Fibroblast of lung (primary cell): ENCODE measurements around the gene C2orf49. TPM values are rescaled to one million over a fixed set of nuclear protein-coding genes. Genes with fewer than 3 reads are reported as not detected.

Experiments
- DNase-seq, 2 donors: peaks; one replicate each; pipeline versions ENCODE4 v3.0.0 to v3.0.0-alpha.2; 2010; ENCODE audit warnings: low read depth in 2 of 2
- H2AFZ ChIP-seq: 2 replicates; pipeline ENCODE4 v1.5.1; 2012; ENCODE audit warnings: low read length, control low read depth, inconsistent platforms
- H3K27ac ChIP-seq: 2 replicates; pipeline ENCODE4 v1.5.1; 2011; ENCODE audit warnings: low read length, control low read depth; ENCODE audit not compliant: insufficient read depth
- H3K27me3 ChIP-seq: 2 replicates; pipeline ENCODE4 v1.5.1; 2011; ENCODE audit warnings: mild to moderate bottlenecking, low read length; ENCODE audit not compliant: control insufficient read depth, insufficient read depth
- H3K36me3 ChIP-seq: 2 replicates; pipeline ENCODE4 v1.5.1; 2011; ENCODE audit warnings: low read length; ENCODE audit not compliant: control insufficient read depth, insufficient read depth
- H3K4me1 ChIP-seq: 2 replicates; pipeline ENCODE4 v1.5.1; 2011; ENCODE audit warnings: low read length; ENCODE audit not compliant: control insufficient read depth, insufficient read depth; ENCODE audit errors: extremely low read depth
- H3K4me2 ChIP-seq: 2 replicates; pipeline ENCODE4 v1.5.1; 2011; ENCODE audit warnings: low read length, control low read depth; ENCODE audit not compliant: insufficient read depth; ENCODE audit errors: extremely low read depth
- H3K4me3 ChIP-seq, 4 experiments: fragments of 200-600 bp in 1 of 4; sonication (generic) in 1 of 4; replicated peaks in 1 of 4; 2 replicates each; pipeline ENCODE4 v1.5.1; 2011 to 2016; ENCODE audit warnings: low read length in 4 of 4, low read depth in 3 of 4, mild to moderate bottlenecking in 3 of 4, control low read depth in 2 of 4, inconsistent platforms in 1 of 4, mixed read lengths in 1 of 4; ENCODE audit not compliant: insufficient read depth in 1 of 4; ENCODE audit errors: control extremely low read depth in 1 of 4
- H3K79me2 ChIP-seq: 2 replicates; pipeline ENCODE4 v1.5.1; 2012; ENCODE audit warnings: mild to moderate bottlenecking, low read length, inconsistent platforms; ENCODE audit not compliant: control insufficient read depth, insufficient read depth
- H3K9ac ChIP-seq: 2 replicates; pipeline ENCODE4 v1.5.1; 2011; ENCODE audit warnings: mild to moderate bottlenecking, low read length, control low read depth; ENCODE audit not compliant: insufficient read depth
- H3K9me3 ChIP-seq: 2 replicates; pipeline ENCODE4 v1.5.1; 2012; ENCODE audit warnings: low read depth, low read length; ENCODE audit not compliant: control insufficient read depth, insufficient read depth
- H4K20me1 ChIP-seq: 2 replicates; pipeline ENCODE4 v1.5.1; 2011; ENCODE audit warnings: low read length; ENCODE audit not compliant: control insufficient read depth, insufficient read depth; ENCODE audit errors: extremely low read depth
- EZH2 ChIP-seq: IDR thresholded peaks from 2 replicates; pipeline ENCODE4 v1.5.1; 2012; ENCODE audit warnings: low read length, control low read depth, mild to moderate bottlenecking; ENCODE audit errors: missing control alignments
- polyA plus RNA-seq, 2 donors: library from polyadenylated mRNA; depleted of rRNA in 1 of 2; stranded (reverse) in 1 of 2; unstranded in 1 of 2; fragments of >200 nt; gene quantifications; 2 replicates each; pipeline ENCODE4 v1.2.1, GENCODE V29; 2011 to 2012; ENCODE audit warnings: missing spikeins in 1 of 2
- total RNA-seq: library from RNA; depleted of rRNA; stranded (reverse); fragments of >200 nt; gene quantifications from 2 replicates; pipeline ENCODE4 v1.2.1, GENCODE V29; 2014
- TF ChIP-seq, protein P1 (sequence below), 2 donors: IDR thresholded peaks in 1 of 2; conservative IDR thresholded peaks in 1 of 2; 1 replicate in 1 of 2; 2 replicates in 1 of 2; pipeline ENCODE4 v1.5.1; 2011 to 2012; ENCODE audit warnings: low read length in 2 of 2, control low read depth in 1 of 2, inconsistent platforms in 1 of 2, low read depth in 1 of 2, mild to moderate bottlenecking in 1 of 2

C2orf49 gene
- total and polyA plus RNA-seq, 2 donors (not counting 1 experiment from before 2014, with no cell fraction given), result 20.9 to 28.4 TPM

DNA sequence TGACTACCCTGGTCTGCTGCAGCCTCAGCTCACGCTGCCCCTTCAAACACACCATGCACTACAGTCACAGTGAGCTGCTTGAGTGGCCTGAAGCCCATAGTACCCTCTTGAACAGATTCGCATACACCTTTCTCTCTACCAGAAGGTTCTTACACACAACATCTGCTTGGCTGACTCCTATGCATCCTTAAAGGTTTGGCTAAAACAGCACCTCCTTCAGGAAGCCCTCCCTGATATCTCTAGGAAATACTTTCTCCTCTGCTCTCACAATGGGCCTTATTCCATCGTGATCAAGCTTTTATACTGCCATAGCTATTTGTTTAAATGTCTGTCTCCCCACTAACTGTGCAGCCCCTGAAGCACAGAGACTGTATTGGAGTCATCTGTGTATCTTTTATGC lies 39.3 kb upstream of the C2orf49 start:
- H2AFZ ChIP-seq, result no peak overlapping the region
- no peak for TF ChIP-seq EZH2
- TF ChIP-seq, protein P1, sequence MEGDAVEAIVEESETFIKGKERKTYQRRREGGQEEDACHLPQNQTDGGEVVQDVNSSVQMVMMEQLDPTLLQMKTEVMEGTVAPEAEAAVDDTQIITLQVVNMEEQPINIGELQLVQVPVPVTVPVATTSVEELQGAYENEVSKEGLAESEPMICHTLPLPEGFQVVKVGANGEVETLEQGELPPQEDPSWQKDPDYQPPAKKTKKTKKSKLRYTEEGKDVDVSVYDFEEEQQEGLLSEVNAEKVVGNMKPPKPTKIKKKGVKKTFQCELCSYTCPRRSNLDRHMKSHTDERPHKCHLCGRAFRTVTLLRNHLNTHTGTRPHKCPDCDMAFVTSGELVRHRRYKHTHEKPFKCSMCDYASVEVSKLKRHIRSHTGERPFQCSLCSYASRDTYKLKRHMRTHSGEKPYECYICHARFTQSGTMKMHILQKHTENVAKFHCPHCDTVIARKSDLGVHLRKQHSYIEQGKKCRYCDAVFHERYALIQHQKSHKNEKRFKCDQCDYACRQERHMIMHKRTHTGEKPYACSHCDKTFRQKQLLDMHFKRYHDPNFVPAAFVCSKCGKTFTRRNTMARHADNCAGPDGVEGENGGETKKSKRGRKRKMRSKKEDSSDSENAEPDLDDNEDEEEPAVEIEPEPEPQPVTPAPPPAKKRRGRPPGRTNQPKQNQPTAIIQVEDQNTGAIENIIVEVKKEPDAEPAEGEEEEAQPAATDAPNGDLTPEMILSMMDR (conservative IDR thresholded peaks at IDR 0.05 in 1 of 2, IDR thresholded peaks at IDR 0.05 in 1 of 2; ENCODE audit: low read depth in 1 of 2, low read length in 2 of 2), result no peak
- no peaks in the 10 kb centered on the region for H3K4me1 ChIP-seq
- no peaks in the 10 kb centered on the region for H4K20me1 ChIP-seq
- no peak overlapping the region for H3K9ac ChIP-seq
- H3K36me3 ChIP-seq, result peaks cover 2% of the 10 kb centered on the region
- H3K27me3 ChIP-seq, result no peaks in the 10 kb centered on the region
- H3K79me2 ChIP-seq, result no peaks in the 10 kb centered on the region
- H3K9me3 ChIP-seq, result no peaks in the 10 kb centered on the region
- no peak for DNase-seq
- no peak overlapping the region for H3K4me3 ChIP-seq
- H3K4me2 ChIP-seq, result no peak overlapping the region
- H3K27ac ChIP-seq, result no peak overlapping the region

DNA sequence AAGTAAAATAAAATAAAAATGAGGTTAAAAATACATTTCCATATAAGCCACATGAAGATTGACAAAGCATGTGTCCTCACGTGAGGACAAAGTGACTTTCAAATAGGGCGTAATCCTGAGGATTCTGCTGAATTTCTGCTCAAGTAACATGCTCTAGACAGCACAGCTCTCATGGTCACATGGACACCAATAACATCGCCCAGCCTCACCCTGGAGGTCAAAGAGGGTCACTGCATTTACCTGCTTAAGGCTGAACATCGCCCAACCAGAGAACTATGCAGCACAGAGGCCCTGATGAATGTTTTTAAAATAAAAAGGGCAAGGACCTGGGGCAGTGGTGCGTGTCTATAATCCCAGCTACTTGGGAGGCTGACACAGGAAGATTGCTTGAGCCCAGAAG lies 38.0 kb upstream of the C2orf49 start:
- no peaks in the 10 kb centered on the region for H3K27me3 ChIP-seq
- no peaks in the 10 kb centered on the region for H3K4me1 ChIP-seq
- H3K36me3 ChIP-seq, result peaks cover 2% of the 10 kb centered on the region
- no peak overlapping the region for H3K4me2 ChIP-seq
- H3K9ac ChIP-seq, result no peak overlapping the region
- H3K9me3 ChIP-seq, result no peaks in the 10 kb centered on the region
- H4K20me1 ChIP-seq, result no peaks in the 10 kb centered on the region
- no peak overlapping the region for H3K4me3 ChIP-seq
- no peak overlapping the region for H2AFZ ChIP-seq
- no peak overlapping the region for H3K27ac ChIP-seq
- H3K79me2 ChIP-seq, result no peaks in the 10 kb centered on the region
- DNase-seq, result no peak
- TF ChIP-seq, protein P1 (conservative IDR thresholded peaks at IDR 0.05 in 1 of 2, IDR thresholded peaks at IDR 0.05 in 1 of 2; ENCODE audit: low read depth in 1 of 2, low read length in 2 of 2), result no peak
- TF ChIP-seq EZH2, result no peak

DNA sequence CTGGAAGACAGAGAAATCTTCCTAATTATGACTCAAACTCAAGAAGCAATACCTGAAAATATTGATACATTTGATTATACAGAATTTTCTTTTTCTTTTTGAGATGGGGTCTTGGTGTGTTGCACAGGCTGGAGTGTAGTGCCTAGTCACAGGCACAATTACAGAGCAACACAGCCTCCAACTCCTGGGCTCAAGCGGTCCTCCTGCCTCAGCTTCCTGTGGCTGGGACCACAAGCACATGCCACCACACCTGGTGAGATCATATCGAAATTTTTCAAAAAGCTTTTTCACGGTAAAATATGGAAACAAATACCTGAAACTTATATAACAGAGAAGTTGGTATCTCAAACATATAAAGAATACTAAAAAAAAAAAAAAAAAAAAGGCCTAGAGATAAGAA lies 35.7 kb upstream of the C2orf49 start:
- peaks cover 2% of the 10 kb centered on the region for H3K36me3 ChIP-seq
- no peaks in the 10 kb centered on the region for H3K27me3 ChIP-seq
- DNase-seq, result no peak
- no peak overlapping the region for H3K4me2 ChIP-seq
- no peak overlapping the region for H2AFZ ChIP-seq
- no peaks in the 10 kb centered on the region for H3K4me1 ChIP-seq
- H4K20me1 ChIP-seq, result no peaks in the 10 kb centered on the region
- no peaks in the 10 kb centered on the region for H3K9me3 ChIP-seq
- no peak for TF ChIP-seq EZH2
- TF ChIP-seq, protein P1 (conservative IDR thresholded peaks at IDR 0.05 in 1 of 2, IDR thresholded peaks at IDR 0.05 in 1 of 2; ENCODE audit: low read depth in 1 of 2, low read length in 2 of 2), result no peak
- no peaks in the 10 kb centered on the region for H3K79me2 ChIP-seq
- H3K27ac ChIP-seq, result no peak overlapping the region
- H3K9ac ChIP-seq, result no peak overlapping the region
- no peak overlapping the region for H3K4me3 ChIP-seq
